Measurements from ENCODE around the gene KCP.
"Not testable (repeated sequence)": the region's sequence is repeated elsewhere in the genome, so short reads cannot be mapped to it uniquely, and the experiment has no call there.

Gene KCP

DNA sequence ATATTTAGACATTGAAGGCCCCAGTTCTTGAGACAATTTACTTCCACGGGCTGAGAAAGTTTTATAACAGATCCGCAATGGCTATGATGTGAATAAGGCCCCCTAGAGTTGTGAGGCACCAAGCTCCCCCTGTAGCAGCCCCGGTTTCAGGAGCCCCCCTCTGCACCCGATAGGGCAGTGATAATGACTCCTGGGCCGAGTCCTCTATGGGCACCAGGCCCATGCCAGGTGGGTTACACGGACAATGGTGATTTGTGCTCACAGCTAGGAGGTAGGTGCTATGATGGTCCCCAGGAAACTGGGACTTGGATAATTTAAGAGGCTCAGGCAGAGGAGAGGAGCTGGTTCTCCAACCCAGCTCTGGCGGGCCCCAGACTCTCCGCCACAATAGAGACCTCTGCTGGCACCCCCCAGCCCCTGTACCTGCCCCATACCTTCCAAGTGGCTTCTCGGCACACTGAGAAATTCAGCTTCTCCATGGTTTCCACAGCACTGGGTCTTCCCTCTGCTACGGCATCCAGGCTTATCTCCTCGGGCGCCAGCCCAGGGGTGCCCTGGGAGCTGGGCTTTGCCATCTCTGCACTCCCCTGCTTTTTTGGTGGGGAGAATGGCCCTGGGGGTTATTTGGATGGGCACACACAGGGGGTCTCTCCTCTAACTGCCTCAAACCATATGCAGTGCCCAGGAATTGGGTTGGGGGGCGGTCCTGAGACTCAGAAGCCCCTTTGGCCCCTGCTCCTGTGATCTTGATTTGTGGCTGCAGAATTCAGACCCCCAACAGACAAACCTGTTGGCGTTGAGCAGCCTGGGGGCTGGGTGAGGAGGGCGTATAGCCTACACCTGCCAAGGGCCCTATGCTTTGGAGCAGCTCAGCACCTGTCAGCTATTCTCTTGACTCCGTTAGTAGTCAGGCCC is 12.2 kb upstream of the KCP start:
- no peak for DNase-seq (ENCODE audit: low read depth in 2 of 2, low spot score in 1 of 2)

DNA sequence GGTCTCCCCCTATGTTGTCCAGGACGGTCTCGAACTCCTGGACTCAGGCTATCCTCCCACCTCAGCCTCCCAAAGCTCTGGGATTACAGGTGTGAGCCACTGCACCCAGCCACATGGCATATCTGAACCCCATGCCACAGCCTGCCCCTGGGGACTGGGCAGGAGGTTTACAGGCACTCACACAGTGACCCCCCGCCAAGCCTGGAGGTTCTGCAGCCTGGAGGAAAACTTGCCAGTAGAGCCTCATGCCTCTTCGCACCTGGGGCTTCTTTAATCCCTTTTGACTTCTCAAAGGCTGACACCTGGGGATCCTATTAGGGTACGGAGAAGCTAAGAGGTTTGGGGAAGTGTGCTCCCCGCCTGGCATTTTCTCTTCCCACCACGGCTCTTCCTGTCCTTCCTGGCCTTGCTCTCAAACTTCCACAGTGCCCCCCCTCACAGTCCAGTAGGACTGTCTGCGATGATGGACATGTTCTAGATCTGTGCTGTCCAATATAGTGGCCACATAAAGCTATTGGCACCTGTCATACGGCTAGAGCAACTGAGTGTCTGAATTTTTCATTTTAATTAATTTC is 11.4 kb upstream of the KCP start:
- DNase-seq (ENCODE audit: low read depth in 2 of 2, low spot score in 1 of 2) = no peak

DNA sequence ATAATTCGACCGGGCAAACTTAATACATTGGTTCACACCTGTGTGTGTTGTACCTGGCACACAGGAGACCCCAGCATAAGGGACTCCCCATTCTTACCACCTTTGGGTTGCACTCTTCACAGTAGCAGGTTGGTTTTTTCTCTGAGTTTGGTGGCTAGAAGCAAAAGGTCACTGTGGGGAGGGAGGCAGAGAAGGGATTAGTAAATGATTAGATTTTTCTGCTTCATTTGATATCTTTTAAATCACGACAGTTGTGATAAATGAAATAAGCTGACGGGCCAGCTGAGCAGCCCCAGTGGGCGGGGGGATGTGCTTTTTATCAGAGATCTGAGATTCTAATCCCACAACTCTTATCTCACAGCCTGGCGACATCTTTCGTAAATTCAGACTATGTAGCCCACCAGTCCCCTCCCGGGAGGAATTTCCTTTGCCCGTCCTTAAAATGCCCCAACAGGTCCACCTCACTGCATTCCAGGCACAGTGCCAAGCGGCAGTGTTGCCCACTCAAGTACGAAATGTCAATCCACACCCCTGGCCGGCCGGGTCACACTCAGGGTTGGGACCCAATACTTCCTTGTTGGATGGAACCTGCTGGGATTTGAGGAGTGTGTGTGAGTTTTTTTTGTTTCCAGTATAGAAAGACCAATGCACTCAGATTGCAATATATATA is 10.5 kb upstream of the KCP start:
- no peak for DNase-seq (ENCODE audit: low read depth in 2 of 2, low spot score in 1 of 2)

DNA sequence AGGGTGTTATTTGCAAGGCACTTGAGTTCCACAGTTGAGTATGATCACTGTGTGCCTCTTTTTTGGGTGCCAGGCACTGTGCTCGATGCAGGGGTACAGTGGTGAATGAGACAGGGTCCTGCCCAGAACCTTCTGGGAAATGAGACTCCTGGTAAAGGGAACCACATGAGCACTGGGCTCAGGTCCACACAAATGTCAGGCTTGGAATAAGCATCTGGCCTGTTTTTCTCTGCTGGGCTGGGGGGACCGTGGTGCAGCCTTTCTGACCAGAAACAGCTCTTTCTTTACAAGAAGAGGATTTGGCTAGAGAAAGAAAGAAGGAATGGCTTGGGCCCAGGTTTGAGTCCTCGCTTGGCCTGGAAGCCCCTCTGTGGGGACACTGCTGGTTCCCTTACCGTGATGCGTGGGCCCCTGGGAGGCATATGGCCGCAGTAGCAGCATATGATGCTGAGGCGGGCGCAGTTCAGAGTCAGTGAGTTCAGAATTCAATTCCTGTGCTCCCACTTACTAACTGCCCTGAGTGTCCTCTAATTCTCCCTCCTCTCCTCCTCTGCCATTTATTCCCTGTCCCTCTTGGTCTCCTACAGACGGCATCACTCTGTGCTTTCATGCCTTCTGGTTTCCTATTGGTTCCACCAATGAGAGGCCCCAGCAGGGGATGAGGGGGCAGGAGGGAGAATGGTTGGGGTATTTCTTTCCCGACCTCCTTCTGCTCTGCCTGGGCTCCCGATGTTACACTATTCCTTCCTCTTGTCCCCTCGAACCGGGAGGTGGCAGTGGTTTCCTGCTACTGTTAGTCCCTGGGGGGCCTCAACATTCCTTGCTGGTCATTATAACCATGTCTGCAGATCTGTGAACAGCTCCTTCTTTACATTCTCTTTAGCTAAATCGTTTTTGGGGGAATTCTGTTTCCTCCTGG is 9.6 kb upstream of the KCP start:
- no peak for DNase-seq (ENCODE audit: low read depth in 2 of 2, low spot score in 1 of 2)

DNA sequence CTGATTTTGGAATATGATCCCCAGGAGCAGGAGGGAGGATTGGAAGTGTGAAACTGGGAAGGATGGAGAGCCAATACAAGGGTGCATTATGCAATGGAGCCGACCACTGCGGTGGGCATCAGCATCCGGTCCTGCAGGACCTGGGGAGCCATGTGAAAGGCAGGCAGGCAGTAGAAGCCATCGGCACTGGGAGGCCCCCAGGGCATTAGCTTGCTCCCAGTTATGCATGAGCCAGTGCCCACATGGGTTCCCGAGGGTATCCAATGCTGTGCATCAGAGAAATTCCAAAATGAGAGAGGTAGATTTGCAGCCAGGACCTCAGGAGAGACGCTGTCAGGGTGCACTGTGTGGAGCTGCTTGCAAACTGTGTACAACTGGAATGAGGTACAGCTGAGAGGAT is 8.7 kb upstream of the KCP start:
- no peak for DNase-seq (ENCODE audit: low read depth in 2 of 2, low spot score in 1 of 2)

DNA sequence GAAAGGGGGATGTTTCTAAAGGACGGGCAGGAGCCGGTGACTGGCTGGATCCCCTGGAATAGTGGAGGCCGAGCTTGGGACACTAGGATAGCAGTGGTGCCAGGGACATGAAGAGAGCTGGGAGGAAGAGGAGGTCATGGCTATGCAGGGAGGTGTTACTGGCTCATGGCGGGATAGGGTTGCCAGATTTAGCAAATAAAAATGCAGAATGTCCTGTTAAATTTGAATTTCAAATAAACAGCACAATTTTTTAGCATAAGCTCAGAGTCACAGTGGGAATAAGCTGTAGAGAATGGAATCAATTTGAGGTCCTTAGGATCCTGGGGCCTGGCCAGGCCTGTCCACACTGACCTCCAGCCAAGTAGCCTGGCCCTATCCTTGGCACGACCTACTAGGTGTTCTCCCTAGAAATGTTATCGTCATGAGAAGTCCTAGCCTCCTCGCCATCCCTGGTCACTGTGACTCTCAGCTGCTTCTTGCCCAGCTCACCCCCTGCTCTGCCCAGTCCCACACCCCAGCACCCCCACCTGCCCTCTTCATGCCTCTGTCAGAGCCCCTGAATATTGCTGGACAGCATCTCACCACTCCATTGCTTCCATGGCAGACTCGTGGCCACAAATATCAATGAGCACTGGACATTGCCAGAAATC is 7.6 kb upstream of the KCP start:
- no peak for DNase-seq (ENCODE audit: low read depth in 2 of 2, low spot score in 1 of 2)

DNA sequence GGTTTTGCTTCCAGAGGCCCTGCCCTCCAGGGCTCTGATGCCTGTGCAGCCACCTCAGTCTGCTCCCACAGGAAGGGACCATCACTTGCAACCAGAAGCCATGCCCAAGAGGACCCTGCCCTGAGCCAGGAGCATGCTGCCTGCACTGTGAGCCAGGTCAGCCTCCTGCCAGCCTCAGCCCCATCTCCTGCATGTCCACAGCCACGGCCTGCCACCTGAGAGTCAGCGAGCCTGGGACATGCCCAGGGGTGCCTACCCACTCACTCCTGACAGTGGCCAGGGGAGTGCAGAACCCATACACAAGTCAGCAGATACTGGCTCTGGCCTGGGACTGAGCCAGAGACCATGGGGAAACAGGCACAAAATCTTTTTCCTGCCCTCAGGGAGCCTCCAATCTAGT is 6.6 kb upstream of the KCP start:
- no peak for DNase-seq (ENCODE audit: low read depth in 2 of 2, low spot score in 1 of 2)

DNA sequence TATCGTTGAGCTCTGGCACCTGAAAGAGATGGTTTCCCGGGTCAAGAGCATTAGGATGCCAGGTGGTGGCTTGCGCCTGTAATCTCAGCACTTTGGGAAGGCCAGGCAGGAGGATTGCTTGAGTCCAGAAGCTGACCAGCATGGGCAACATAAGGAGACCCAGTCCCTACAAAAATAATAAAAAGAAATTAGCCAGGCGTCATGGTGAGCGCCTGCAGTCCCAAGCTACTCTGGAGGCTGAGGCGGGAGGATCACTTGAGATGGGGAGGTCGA is 6.1 kb upstream of the KCP start:
- no peak for DNase-seq (ENCODE audit: low read depth in 2 of 2, low spot score in 1 of 2)

DNA sequence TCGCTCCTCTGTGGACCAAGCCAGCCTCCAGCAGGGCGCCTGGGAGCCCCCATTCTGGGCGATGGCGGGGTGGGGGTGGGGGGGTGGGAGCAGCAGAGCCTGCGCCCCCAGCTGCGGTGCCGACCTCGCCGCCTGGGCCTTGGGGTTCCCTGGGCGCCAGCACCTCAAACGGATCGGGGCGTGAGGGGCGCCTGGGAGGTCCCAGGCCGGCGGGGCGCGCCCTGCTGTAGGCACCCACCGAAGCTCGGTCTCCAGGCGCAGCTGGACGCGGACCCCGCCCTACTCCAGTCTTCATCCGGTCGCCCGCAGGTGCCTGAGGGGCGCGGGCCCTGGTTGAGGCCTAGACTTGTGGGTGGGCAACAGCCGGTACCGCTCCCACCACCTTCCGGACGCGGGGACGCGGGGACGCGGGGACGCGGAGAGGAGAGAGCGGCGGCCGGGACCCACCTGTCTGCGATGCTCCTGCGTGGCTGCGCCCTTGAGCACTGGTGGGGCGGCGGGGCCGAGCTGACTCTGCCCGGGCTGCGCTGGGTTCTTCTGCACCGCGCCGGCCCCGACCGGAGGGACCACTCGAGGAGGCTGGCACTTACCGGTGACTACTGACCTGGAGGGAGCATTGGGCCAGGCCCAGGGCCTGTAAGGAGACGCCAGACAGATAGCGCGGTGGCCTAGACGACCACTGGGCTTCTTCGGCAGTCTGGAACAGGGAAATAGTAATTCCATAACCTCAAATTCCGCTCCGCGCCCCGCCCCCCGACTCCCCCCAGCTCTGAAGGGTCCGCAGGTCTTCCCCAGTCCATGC is 5.5 kb upstream of the KCP start:
- DNase-seq (ENCODE audit: low read depth in 2 of 2, low spot score in 1 of 2) = no peak

DNA sequence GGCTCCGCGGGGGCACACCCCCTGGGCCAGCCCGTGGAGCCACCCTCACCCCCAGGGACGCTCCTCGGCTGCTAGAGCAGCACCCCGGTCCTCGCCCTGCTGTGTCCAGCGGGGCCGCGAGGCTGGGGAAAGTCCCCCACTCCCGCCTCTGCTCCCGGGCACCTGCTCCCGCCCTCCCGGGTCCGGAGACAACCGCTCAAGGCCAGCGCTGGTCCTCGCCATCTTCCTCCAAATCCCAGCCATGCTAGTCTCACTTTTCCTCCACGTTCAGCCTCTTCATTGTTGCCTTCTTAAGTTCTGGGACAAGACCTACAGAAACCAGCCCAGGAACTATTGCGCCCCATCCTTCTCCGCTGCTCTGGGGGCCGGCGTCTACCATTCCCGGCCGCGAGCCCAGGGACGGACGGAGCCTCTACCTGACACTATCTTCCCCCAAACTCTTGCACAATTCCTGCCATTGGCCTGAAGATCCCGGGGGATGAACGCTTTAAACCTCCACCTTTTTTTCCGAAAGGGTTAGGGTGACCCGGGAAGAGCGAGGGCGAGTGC is 4.8 kb upstream of the KCP start:
- no peak for DNase-seq (ENCODE audit: low read depth in 2 of 2, low spot score in 1 of 2)

DNA sequence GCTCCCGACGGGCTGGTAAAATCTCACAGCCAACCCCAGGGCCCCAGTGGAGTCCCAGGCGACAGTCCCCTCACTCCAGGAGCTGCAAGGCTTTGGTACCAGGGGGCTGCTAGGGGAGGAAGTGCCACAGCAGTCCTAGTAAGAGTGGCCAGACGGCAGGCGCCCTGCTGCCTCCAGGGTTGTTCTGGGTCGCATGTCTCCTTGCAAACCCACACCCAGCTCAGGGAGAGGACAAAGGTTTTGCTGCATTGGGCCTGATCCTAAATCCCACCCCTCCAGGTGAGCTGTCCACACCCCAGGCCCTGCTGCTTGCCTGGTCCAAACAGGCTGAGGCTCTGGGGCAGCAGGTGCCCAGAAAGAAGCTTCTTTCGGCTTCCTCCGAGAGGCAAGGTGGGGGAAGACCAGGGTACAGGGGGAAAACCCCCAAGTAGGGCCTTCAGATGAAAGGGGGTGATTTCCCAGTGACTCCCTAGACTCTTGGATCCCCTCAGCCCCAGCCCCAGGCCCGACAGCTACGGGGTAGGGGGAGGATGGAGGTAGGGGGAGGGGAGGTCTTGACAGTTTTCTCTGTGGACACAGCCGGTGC is 4.2 kb upstream of the KCP start:
- DNase-seq (ENCODE audit: low read depth in 2 of 2, low spot score in 1 of 2) = no peak

DNA sequence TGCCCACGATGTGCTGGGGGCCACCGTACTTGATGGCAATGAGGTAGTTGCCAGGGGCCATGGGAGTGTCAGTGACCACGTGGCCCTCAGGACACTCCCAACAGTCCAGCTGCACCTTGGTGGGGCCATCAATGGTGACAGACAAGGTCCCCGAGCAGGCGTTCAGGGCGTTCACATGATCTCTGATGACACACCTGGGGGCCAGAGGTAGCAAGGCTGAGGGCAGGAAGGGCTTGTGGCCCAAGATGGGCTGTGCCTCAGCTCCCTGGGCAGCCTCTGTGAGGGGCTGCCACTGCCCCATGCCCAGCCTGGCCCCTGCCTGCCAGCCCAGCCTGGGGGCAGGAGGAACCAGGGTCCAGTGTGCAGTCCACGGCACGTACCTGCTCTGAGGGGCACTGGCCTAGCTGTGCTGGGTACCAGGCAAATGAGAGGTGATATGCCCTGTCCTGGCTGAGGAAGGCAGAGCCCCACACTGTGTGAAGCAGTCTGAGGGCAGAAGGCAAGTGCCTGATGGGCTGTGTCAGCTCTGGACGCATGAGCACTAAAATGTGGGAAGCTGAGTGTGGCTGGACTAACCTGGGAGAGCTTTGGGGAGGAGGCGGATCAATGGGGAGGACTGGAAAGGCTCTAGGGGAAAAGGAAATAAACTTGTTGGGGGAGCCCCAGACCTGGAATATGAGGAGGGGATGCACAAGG is 3.5 kb upstream of the KCP start:
- no peak for DNase-seq (ENCODE audit: low read depth in 2 of 2, low spot score in 1 of 2)

DNA sequence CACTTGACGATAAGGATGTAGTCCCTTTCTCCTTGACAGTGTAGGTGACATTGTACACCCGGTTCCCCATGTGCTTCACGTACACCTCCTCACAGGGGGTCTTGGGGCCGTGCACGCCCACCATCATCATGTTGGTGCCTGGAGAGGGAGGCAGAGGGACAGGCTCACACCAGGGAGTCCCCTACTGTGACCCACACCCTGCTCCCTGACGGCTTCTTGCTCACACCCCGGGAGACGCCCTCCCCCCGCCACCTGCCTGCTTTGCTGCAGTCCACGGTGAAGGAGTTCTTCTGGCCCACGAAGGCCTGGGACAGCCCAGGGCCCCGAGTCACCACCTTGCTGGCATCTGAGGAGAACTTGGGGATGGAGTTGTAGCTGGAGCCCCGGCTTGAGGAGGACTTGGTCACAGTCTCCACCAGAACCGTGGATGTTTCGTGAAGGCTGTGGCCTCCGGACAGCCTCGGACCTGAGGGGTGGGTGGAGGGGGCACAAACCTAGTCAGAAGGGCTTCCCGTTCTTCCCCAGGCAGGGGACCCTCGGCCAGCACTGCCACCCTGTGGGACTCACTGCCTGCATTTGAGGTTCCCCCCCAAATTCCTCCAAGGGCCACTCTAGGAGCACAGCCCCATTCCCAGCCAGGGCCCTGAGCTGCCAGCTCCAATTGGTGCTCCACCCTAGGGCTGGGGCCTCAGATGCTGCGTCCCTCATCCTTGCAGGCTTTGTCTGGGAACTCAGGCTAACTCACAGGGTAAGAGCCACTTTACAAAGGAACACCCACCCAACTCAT is 2.4 kb upstream of the KCP start:
- DNase-seq (ENCODE audit: low read depth in 2 of 2, low spot score in 1 of 2) = not testable (repeated sequence)

DNA sequence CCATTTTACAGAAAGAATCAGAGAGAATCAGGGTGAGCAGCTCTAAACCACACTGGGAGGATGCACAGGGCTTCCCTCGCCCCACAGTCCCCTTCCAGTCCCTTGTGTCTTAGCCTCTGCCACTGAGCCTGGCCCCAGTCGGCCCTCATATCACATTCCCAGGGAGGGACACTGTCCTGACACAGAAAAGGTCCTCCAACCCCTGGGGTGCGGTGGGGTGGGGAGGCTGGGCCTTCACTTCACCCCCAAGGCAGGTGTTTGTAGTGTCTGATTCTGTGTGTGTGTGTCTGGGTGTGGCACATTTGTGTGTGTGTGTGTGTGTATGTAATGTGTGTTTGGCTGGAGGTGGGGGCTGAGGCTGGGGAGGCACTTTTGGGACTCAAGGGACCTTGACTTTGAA is 1.8 kb upstream of the KCP start:
- DNase-seq (ENCODE audit: low read depth in 2 of 2, low spot score in 1 of 2) = no peak

DNA sequence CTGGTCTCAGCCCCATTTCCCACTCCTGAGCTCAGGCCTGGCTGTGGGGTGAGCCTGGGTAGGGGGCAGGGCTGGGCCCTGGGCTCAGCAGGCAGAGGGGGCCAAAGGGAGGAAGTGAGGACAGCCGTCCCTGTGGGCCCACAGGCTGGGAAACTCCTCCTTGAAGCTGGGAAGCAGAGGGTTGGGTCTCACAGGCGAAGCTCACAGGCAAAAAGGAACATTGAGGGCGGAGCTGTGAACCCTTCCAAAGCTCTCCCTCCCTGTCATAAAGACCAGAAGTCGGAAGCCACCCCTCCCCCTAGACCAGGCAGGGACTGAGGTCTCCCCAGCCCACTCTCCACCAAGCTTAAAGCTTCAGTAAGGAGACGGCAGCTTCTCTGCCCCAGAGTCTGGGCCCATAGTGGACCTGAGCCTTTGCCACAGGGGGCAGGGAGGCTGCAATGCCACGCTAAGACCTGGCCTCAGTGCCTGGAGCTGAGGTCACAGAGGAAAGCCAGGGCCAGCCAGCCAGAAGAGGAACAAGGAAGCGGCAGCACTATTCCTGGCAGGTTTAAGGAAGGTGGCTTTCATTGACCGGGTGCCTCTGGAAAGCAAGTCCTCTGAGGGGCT is 1.0 kb upstream of the KCP start:
- no peak for DNase-seq (ENCODE audit: low read depth in 2 of 2, low spot score in 1 of 2)

DNA sequence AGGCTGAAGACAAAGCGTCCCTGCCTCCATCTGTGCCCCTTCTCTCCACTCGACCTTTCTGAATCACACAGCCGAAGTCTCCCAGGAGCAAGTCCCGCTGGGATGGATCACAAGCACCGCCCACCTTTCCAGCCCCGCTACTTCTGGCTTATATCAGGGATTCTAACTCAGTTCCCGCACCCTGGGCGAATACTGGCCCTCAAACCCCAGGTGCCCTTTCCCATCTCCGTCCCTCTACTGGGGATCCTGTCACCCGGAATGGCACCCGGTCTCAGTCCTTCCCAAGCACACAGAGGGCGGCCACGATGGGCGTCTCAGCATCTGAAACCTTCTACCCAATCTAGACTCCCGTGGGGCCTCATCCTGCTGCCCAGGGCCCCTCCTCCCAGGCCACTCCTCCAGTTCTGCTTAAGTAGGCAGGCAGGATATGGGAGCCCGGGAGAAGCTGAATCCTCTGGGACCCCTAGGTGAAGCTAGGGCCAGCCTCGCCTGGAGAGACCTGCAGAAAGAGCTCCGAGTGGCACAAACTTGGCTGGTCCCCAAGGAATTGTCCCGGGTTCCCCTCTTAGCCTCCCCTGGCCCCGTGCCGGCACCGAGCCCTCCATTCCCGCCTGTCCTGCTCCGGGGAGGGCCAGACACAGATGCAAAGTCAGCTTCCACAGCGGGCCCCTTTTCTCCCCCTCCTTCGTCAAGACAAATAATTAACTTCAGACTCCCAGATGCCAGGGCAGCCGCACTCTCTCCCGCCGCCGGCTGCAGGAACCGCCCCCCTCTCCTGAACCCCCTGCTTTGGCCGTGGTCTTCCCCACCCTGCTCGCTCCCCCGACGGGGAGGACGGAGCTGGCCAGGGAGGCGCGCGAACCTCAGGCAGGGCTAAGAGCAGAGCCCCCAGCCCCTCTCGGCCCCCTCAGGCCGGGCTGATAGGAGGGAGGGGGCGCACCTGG is 612 bp downstream of the KCP start:
- no peak for DNase-seq (ENCODE audit: low read depth in 2 of 2, low spot score in 1 of 2)

Data from stimulated activated CD8-positive, alpha-beta memory T cell treated with anti-CD3 and anti-CD28 coated beads, Interleukin-4, amount 100 ng/mL, for 4 hours (primary cell).